Right lobe of liver (tissue), 6 donors: ENCODE measurements around the gene IRX4. TPM values are rescaled to one million over a fixed set of nuclear protein-coding genes. Genes with fewer than 3 reads are reported as not detected.

Experiments
- ATAC-seq, 4 donors: fragments of 200-7000 bp; cut with Tn5 transposase; one replicate each; pipeline ENCODE4 v1.9.1; 2020; ENCODE audit warnings: mild to moderate bottlenecking in 4 of 4, moderate library complexity in 4 of 4
- DNase-seq, 3 donors: peaks; one replicate each; pipeline ENCODE4 v3.0.0-alpha.2; 2020
- H3K27ac ChIP-seq, 3 donors: fragments of 200-600 bp; one replicate each; pipeline ENCODE4 v1.8.0; 2022
- H3K27me3 ChIP-seq, 2 donors: fragments of 200-600 bp; one replicate each; pipeline ENCODE4 v1.8.0; 2022
- H3K36me3 ChIP-seq, 4 donors: fragments of 200-600 bp; sonication (generic) in 1 of 4; one replicate each; pipeline versions ENCODE4 v1.5.1 to v1.8.0; 2017 to 2022; ENCODE audit warnings: control low read depth in 1 of 4
- H3K4me1 ChIP-seq, 4 donors: fragments of 200-600 bp; sonication (generic) in 1 of 4; one replicate each; pipeline versions ENCODE4 v1.5.1 to v1.8.0; 2017 to 2022; ENCODE audit warnings: control low read depth in 1 of 4
- H3K4me3 ChIP-seq, 3 donors: fragments of 200-600 bp; one replicate each; pipeline ENCODE4 v1.8.0; 2022
- H3K9me3 ChIP-seq, 4 donors: fragments of 200-600 bp; sonication (generic) in 1 of 4; one replicate each; pipeline versions ENCODE4 v1.5.1 to v1.8.0; 2017 to 2022; ENCODE audit warnings: control low read depth in 1 of 4
- CTCF ChIP-seq, 4 donors: fragments of 200-600 bp in 3 of 4; fragments of 450-650 bp in 1 of 4; IDR thresholded peaks; one replicate each; pipeline versions ENCODE4 v1.5.1 to v1.8.0; 2016 to 2022; ENCODE audit warnings: antibody characterized with exemption in 4 of 4, mild to moderate bottlenecking in 2 of 4
- POLR2A ChIP-seq: fragments of 450-650 bp; IDR thresholded peaks from one replicate; pipeline ENCODE4 v1.6.1; 2017; ENCODE audit warnings: antibody characterized with exemption, mild to moderate bottlenecking
- WGBS: methylation state at CpG from one replicate; pipeline ENCODE4 v1.1.6; 2018; ENCODE audit warnings: low coverage, low lambda C conversion rate; ENCODE audit not compliant: insufficient coverage; ENCODE audit errors: missing lambda C conversion rate; 5-methylcytosine and 5-hydroxymethylcytosine counted together
- intact Hi-C, 2 donors: fragments of 100-400 bp; cut with DNase I; formaldehyde crosslinking; loops; one replicate each; pipeline versions ENCODE4 v1.11.2 to v1.14.1; 2022
- total RNA-seq, 6 experiments: library from RNA; depleted of rRNA in 2 of 6; stranded (reverse); fragments of >200 nt in 2 of 6; fragmentation: NEBNext Ultra II Directional in 3 of 6; extraction: Animal tissue kit (Norgen Biotek cat#: 25700) in 3 of 6; gene quantifications; one replicate each; pipeline versions ENCODE4 v1.1.0 to v1.2.4, GENCODE V29; 2016 to 2023
- donor health status: DM: no; HTN: yes; CAD: no.
- donor health status: DM: no; HTN: no; CAD: no.
- donor health status: DM: no; HTN: no; CAD: no.
- donor health status: DM: no; HTN: yes; CAD: no.
- donor health status: DM: no; HTN: yes; CAD: no.

IRX4 gene
- total RNA-seq, 6 experiments from 2014 or later: not detected

DNA sequence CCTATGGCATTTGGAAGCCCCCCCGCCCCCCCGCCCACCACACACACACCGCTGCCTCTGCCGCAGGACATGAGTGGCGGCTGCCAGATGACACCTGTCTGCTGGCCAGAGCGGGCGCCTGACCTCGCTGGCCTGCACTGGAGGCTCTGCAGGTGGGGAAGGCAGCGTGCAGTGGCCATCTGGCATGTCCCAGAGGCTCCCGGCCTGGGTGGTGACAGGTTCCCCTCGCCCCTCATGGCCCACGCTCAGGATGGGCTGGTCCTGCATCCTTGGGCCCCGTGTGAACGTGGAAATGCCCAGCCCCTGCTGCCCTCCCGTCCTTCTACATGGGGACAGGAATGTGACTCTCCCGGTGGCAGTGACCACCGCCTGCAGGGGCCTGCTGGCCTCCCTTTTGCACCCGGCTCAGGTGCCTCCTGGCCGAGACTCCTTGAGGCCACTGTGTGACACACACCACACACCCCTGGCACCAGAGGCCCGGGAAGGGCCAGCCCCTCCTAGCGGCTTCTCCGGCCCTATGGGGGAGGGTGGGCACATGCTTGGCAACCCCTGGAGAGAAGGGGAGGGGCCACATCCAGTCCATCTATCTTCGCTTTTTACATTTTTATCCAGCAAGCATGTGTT, 30.3 kb downstream of the IRX4 start:
- H3K4me3 ChIP-seq: no peak overlapping the region
- 60% methylated on average over 6 of the region's 23 CpGs for WGBS
- no peak for DNase-seq
- intact Hi-C loops: no loop called here
- H3K36me3 ChIP-seq: no peaks in the 10 kb centered on the region
- no peaks in the 10 kb centered on the region for H3K9me3 ChIP-seq
- peaks cover 0 to 5% (median 0%) of the 10 kb centered on the region in 4 donors for H3K4me1 ChIP-seq
- peaks cover 0 to 4% of the 10 kb centered on the region in 2 donors for H3K27me3 ChIP-seq
- TF ChIP-seq CTCF (IDR thresholded peaks at IDR 0.05) (no peak), POLR2A (no peak)
- no peak overlapping the region for H3K27ac ChIP-seq
- no peak for ATAC-seq

GRCh38 chr5:1851290-1851934, 31.3 kb downstream of the IRX4 start:
- WGBS: 0% methylated on average over 4 of the region's 34 CpGs
- Histone ChIP-seq H3K27me3 (peaks cover 0 to 4% of the 10 kb centered on the region in 2 donors), H3K4me3 (no peak overlapping the region), H3K36me3 (no peaks in the 10 kb centered on the region), H3K4me1 (no peaks in the 10 kb centered on the region), H3K9me3 (no peaks in the 10 kb centered on the region), H3K27ac (no peak overlapping the region)
- ATAC-seq (peak in 1 of 4 donors; percentile 10), DNase-seq (no peak)
- TF ChIP-seq CTCF (IDR thresholded peaks at IDR 0.05) (no peak), POLR2A (no peak)
- intact Hi-C loops: no loop called here

DNA sequence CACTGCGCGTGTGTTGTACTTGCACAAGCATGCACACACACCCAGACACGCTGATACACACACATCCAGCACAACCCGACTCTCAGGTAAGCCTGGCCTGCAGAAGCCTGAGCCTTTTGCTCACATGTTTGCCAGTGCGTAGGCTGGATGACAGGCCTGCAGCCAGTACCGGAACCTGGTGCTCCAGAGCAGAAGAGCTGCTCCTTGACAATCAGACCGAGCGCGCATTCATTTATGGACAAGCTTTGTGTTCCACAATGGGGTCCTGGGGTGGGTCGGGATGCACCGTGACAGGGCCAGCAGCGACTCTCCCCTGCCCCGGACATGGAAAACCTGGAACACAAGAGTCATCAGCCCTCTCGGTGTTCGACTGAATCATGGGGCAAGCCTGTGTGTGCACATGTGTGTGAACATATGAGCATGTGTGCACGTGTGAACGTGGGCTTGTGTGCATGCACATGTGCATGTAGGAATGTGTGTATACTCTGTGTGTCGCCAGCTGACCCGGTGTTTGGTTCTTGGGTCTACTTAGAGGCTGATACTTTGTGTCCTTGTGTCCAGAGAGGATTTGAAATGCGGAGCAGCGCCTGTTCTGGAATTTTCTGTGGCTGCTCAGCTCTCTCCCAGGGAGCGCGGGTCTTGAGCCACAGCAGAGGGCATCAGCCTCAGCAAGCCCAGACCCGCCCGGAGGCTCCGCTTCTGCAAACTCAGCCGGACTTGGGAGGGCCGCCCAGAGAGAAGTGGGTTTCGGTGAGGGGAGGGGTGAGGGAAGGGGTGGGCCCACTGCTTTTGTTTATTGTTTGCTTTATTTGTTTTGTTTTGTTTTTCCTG, 32.2 kb downstream of the IRX4 start:
- WGBS: 51% methylated on average over 5 of the region's 29 CpGs
- H3K27ac ChIP-seq: no peak overlapping the region
- H3K4me3 ChIP-seq: no peak overlapping the region
- TF ChIP-seq POLR2A: no peak
- TF ChIP-seq CTCF (IDR thresholded peaks at IDR 0.05): no peak
- ATAC-seq (no peak), DNase-seq (peak in 1 of 3 donors; percentile 25)
- no peaks in the 10 kb centered on the region for H3K9me3 ChIP-seq
- H3K27me3 ChIP-seq: peaks cover 0 to 4% of the 10 kb centered on the region in 2 donors
- intact Hi-C loops: no loop called here
- H3K4me1 ChIP-seq: no peaks in the 10 kb centered on the region
- no peaks in the 10 kb centered on the region for H3K36me3 ChIP-seq

DNA sequence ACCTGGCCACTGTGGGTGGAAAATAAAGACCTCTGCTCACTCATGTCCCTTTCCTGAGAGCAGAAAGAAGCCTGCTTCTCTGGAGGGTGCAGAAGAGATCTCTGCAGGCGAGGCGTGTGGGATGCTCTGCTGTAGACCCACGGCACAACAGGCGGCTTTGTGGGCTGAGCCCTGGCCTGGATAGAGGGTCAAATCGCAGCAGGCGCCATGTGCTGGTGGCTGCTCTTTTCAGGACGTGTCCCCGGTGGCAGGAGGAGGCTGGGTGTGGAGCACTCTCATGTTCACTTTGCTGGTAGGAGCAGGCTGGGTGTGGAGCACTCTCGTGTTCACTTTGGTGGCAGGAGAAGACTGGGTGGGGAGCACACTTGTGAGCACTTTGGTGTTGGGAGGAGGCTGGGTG, 35.1 kb downstream of the IRX4 start:
- no peak overlapping the region for H3K4me3 ChIP-seq
- ATAC-seq (no peak), DNase-seq (peak in 1 of 3 donors; percentile 11)
- no peaks in the 10 kb centered on the region for H3K36me3 ChIP-seq
- peaks cover 0 to 4% of the 10 kb centered on the region in 2 donors for H3K27me3 ChIP-seq
- no peaks in the 10 kb centered on the region for H3K4me1 ChIP-seq
- WGBS: 39% methylated on average over 3 of the region's 9 CpGs
- TF ChIP-seq CTCF (IDR thresholded peaks at IDR 0.05) (no peak), POLR2A (no peak)
- no peak overlapping the region for H3K27ac ChIP-seq
- no peaks in the 10 kb centered on the region for H3K9me3 ChIP-seq
- intact Hi-C loops: no loop called here
